Measurements from ENCODE around the gene PPP1R9A. TPM values are rescaled to one million over a fixed set of nuclear protein-coding genes. Genes with fewer than 3 reads are reported as not detected.
A peak's percentile ranks its signal among the peaks of the same experiment; 100 is the strongest.

Gene PPP1R9A
- polyA plus RNA-seq, 1 donor from 2014 or later = 52.8 TPM

GRCh38 chr7:94912085-94912484 is 4.7 kb downstream of the PPP1R9A start:
- H3K4me2 ChIP-seq (ENCODE audit: low read length) = peak overlapping the region; percentile 98
- H3K4me3 ChIP-seq (ENCODE audit: low read length) = peak overlapping the region; percentile 78

GRCh38 chr7:94913391-94913790 is 6.0 kb downstream of the PPP1R9A start:
- Histone ChIP-seq H3K9ac (ENCODE audit: low read length) (peak overlapping the region; percentile 13), H4K20me1 (ENCODE audit: insufficient read depth) (no peaks in the 10 kb centered on the region), H3F3A (ENCODE audit: insufficient read depth, low read length, poor library complexity, severe bottlenecking) (peaks cover 4% of the 10 kb centered on the region), H3K36me3 (ENCODE audit: insufficient read depth, low read length) (no peaks in the 10 kb centered on the region), H3K27ac (ENCODE audit: low read length) (no peak overlapping the region), H3K4me3 (ENCODE audit: low read length) (peak overlapping the region; percentile 78), H3K4me2 (ENCODE audit: low read length) (peak overlapping the region; percentile 98), H3K27me3 (ENCODE audit: insufficient read depth, low read depth, low read length) (no peaks in the 10 kb centered on the region), H2AFZ (ENCODE audit: low read depth, low read length) (no peak overlapping the region), H3K9me3 (ENCODE audit: low read length) (no peaks in the 10 kb centered on the region), H3K9me2 (ENCODE audit: insufficient read depth, low read length) (no peaks in the 10 kb centered on the region), H3K79me2 (replicated peaks; ENCODE audit: insufficient read depth, low read length) (peaks cover 92% of the 10 kb centered on the region)
- TF ChIP-seq SMC3 (conservative IDR thresholded peaks at IDR 0.05; ENCODE audit: poor library complexity) (no peak), POLR2AphosphoS5 (IDR thresholded peaks at IDR 0.05) (no peak), RAD21 (conservative IDR thresholded peaks at IDR 0.05) (no peak), TAF1 (IDR thresholded peaks at IDR 0.05; ENCODE audit: low read depth) (no peak), REST (IDR thresholded peaks at IDR 0.05; ENCODE audit: borderline replicate concordance) (no peak), EZH2 (IDR thresholded peaks at IDR 0.05; ENCODE audit: borderline replicate concordance, insufficient read depth, low read length, poor library complexity, severe bottlenecking) (no peak), CTCF (IDR thresholded peaks at IDR 0.05; ENCODE audit: poor library complexity, severe bottlenecking) (no peak)

More at GRCh38 chr7:94912085-94912484, 4.7 kb downstream of the PPP1R9A start:
- Histone ChIP-seq H4K20me1 (ENCODE audit: insufficient read depth) (no peaks in the 10 kb centered on the region), H3K79me2 (replicated peaks; ENCODE audit: insufficient read depth, low read length) (peaks cover 87% of the 10 kb centered on the region), H3K27me3 (ENCODE audit: insufficient read depth, low read depth, low read length) (no peaks in the 10 kb centered on the region), H3K27ac (ENCODE audit: low read length) (no peak overlapping the region), H3K36me3 (ENCODE audit: insufficient read depth, low read length) (no peaks in the 10 kb centered on the region), H3K9me2 (ENCODE audit: insufficient read depth, low read length) (no peaks in the 10 kb centered on the region), H3K9me3 (ENCODE audit: low read length) (no peaks in the 10 kb centered on the region), H3F3A (ENCODE audit: insufficient read depth, low read length, poor library complexity, severe bottlenecking) (peaks cover 4% of the 10 kb centered on the region), H2AFZ (ENCODE audit: low read depth, low read length) (no peak overlapping the region), H3K9ac (ENCODE audit: low read length) (peak overlapping the region; percentile 3)
- TF ChIP-seq POLR2AphosphoS5 (IDR thresholded peaks at IDR 0.05) (no peak), EZH2 (IDR thresholded peaks at IDR 0.05; ENCODE audit: borderline replicate concordance, insufficient read depth, low read length, poor library complexity, severe bottlenecking) (no peak), RAD21 (conservative IDR thresholded peaks at IDR 0.05) (no peak), CTCF (IDR thresholded peaks at IDR 0.05; ENCODE audit: poor library complexity, severe bottlenecking) (no peak), REST (IDR thresholded peaks at IDR 0.05; ENCODE audit: borderline replicate concordance) (no peak), TAF1 (IDR thresholded peaks at IDR 0.05; ENCODE audit: low read depth) (no peak), EP300 (conservative IDR thresholded peaks at IDR 0.05; ENCODE audit: poor library complexity, severe bottlenecking) (no peak), MXI1 (conservative IDR thresholded peaks at IDR 0.05; ENCODE audit: poor library complexity, severe bottlenecking) (no peak), SMC3 (conservative IDR thresholded peaks at IDR 0.05; ENCODE audit: poor library complexity) (no peak)

Data from neural cell (in vitro differentiated cells).